Measurements from ENCODE around the gene GARNL3.

- TF ChIP-seq CTCF (IDR thresholded peaks at IDR 0.05; ENCODE audit: low read length): no peak
- TF ChIP-seq EZH2 (IDR thresholded peaks at IDR 0.05; ENCODE audit: borderline replicate concordance, low read length): no peak
Measured at GRCh38 chr9:127358023-127358535, 93.5 kb downstream of the GARNL3 start.

Measured in OCI-LY1 (cell line).